Skeletal muscle tissue (tissue), 4 donors: ENCODE data around the gene SLC4A4. TPM values are rescaled to one million over a fixed set of nuclear protein-coding genes. Genes with fewer than 3 reads are reported as not detected.

ENCODE experiments used
- H3K27ac ChIP-seq: one replicate; pipeline ENCODE4 v1.7.0; 2013; ENCODE audit warnings: mild to moderate bottlenecking, low read depth, low read length, inconsistent platforms
- H3K27me3 ChIP-seq, 3 donors: one replicate each; pipeline ENCODE4 v1.7.0; 2013; ENCODE audit warnings: low read length in 3 of 3; ENCODE audit not compliant: control insufficient read depth in 3 of 3, insufficient read depth in 3 of 3
- H3K36me3 ChIP-seq, 3 donors: one replicate each; pipeline ENCODE4 v1.7.0; 2013; ENCODE audit warnings: low read length in 3 of 3; ENCODE audit not compliant: control insufficient read depth in 3 of 3, insufficient read depth in 3 of 3
- H3K4me1 ChIP-seq, 3 donors: one replicate each; pipeline ENCODE4 v1.7.0; 2013; ENCODE audit warnings: low read length in 3 of 3, mild to moderate bottlenecking in 3 of 3; ENCODE audit not compliant: control insufficient read depth in 3 of 3, insufficient read depth in 3 of 3
- H3K4me3 ChIP-seq, 3 donors: one replicate each; pipeline ENCODE4 v1.7.0; 2013; ENCODE audit warnings: low read length in 3 of 3
- H3K9ac ChIP-seq, 3 donors: one replicate each; pipeline ENCODE4 v1.7.0; 2013; ENCODE audit warnings: low read length in 3 of 3, mild to moderate bottlenecking in 3 of 3, moderate library complexity in 2 of 3, low read depth in 1 of 3
- H3K9me3 ChIP-seq, 3 donors: one replicate each; pipeline ENCODE4 v1.7.0; 2013; ENCODE audit warnings: low read length in 3 of 3; ENCODE audit not compliant: control insufficient read depth in 3 of 3
- total RNA-seq: library from RNA; depleted of rRNA; stranded (reverse); fragments of >200 nt; gene quantifications from one replicate; pipeline ENCODE4 v1.2.3, GENCODE V29; 2014
- donor health status: Osteomylitis.

SLC4A4 gene
- total RNA-seq, 1 donor from 2014 or later, result 13.0 TPM

- no peak overlapping the region for H3K4me3 ChIP-seq
- no peak overlapping the region for H3K27ac ChIP-seq
- no peaks in the 10 kb centered on the region for H3K27me3 ChIP-seq
- H3K9me3 ChIP-seq, result no peaks in the 10 kb centered on the region
- no peaks in the 10 kb centered on the region for H3K36me3 ChIP-seq
- no peak overlapping the region for H3K9ac ChIP-seq
- H3K4me1 ChIP-seq, result no peaks in the 10 kb centered on the region
Observed at GRCh38 chr4:71377561-71377960, 38.7 kb downstream of the SLC4A4 start.

GRCh38 chr4:71379126-71379525 is 40.3 kb downstream of the SLC4A4 start:
- Histone ChIP-seq H3K27me3 (no peaks in the 10 kb centered on the region), H3K4me1 (no peaks in the 10 kb centered on the region), H3K4me3 (no peak overlapping the region), H3K9me3 (no peaks in the 10 kb centered on the region), H3K27ac (no peak overlapping the region), H3K9ac (no peak overlapping the region), H3K36me3 (no peaks in the 10 kb centered on the region)

GRCh38 chr4:71380788-71381187 is 42.0 kb downstream of the SLC4A4 start:
- no peak overlapping the region for H3K27ac ChIP-seq
- no peaks in the 10 kb centered on the region for H3K9me3 ChIP-seq
- H3K9ac ChIP-seq, result no peak overlapping the region
- no peaks in the 10 kb centered on the region for H3K4me1 ChIP-seq
- no peak overlapping the region for H3K4me3 ChIP-seq
- no peaks in the 10 kb centered on the region for H3K36me3 ChIP-seq
- no peaks in the 10 kb centered on the region for H3K27me3 ChIP-seq

GRCh38 chr4:71382125-71382899 is 43.5 kb downstream of the SLC4A4 start:
- H3K27me3 ChIP-seq, result no peaks in the 10 kb centered on the region
- H3K9ac ChIP-seq, result no peak overlapping the region
- no peaks in the 10 kb centered on the region for H3K9me3 ChIP-seq
- H3K36me3 ChIP-seq, result no peaks in the 10 kb centered on the region
- no peak overlapping the region for H3K4me3 ChIP-seq
- no peak overlapping the region for H3K27ac ChIP-seq
- no peaks in the 10 kb centered on the region for H3K4me1 ChIP-seq

GRCh38 chr4:71382900-71383560 is 44.2 kb downstream of the SLC4A4 start:
- Histone ChIP-seq H3K36me3 (no peaks in the 10 kb centered on the region), H3K9me3 (no peaks in the 10 kb centered on the region), H3K4me1 (no peaks in the 10 kb centered on the region), H3K9ac (no peak overlapping the region), H3K27me3 (no peaks in the 10 kb centered on the region), H3K4me3 (no peak overlapping the region), H3K27ac (no peak overlapping the region)

- H3K9me3 ChIP-seq, result no peaks in the 10 kb centered on the region
- H3K36me3 ChIP-seq, result no peaks in the 10 kb centered on the region
- H3K4me1 ChIP-seq, result no peaks in the 10 kb centered on the region
- no peak overlapping the region for H3K9ac ChIP-seq
- H3K27ac ChIP-seq, result no peak overlapping the region
- H3K27me3 ChIP-seq, result no peaks in the 10 kb centered on the region
- H3K4me3 ChIP-seq, result no peak overlapping the region
Observed at GRCh38 chr4:71383984-71384383, 45.2 kb downstream of the SLC4A4 start.

- H3K36me3 ChIP-seq, result no peaks in the 10 kb centered on the region
- no peaks in the 10 kb centered on the region for H3K4me1 ChIP-seq
- H3K9me3 ChIP-seq, result no peaks in the 10 kb centered on the region
- no peak overlapping the region for H3K4me3 ChIP-seq
- no peaks in the 10 kb centered on the region for H3K27me3 ChIP-seq
- H3K27ac ChIP-seq, result no peak overlapping the region
- no peak overlapping the region for H3K9ac ChIP-seq
Observed at GRCh38 chr4:71389149-71389827, 50.5 kb downstream of the SLC4A4 start.

GRCh38 chr4:71392109-71392508 is 53.3 kb downstream of the SLC4A4 start:
- no peaks in the 10 kb centered on the region for H3K9me3 ChIP-seq
- no peaks in the 10 kb centered on the region for H3K36me3 ChIP-seq
- no peaks in the 10 kb centered on the region for H3K4me1 ChIP-seq
- no peaks in the 10 kb centered on the region for H3K27me3 ChIP-seq
- no peak overlapping the region for H3K9ac ChIP-seq
- H3K4me3 ChIP-seq, result no peak overlapping the region
- H3K27ac ChIP-seq, result no peak overlapping the region

- no peak overlapping the region for H3K9ac ChIP-seq
- no peak overlapping the region for H3K27ac ChIP-seq
- no peak overlapping the region for H3K4me3 ChIP-seq
- no peaks in the 10 kb centered on the region for H3K27me3 ChIP-seq
- H3K4me1 ChIP-seq, result no peaks in the 10 kb centered on the region
- no peaks in the 10 kb centered on the region for H3K36me3 ChIP-seq
- H3K9me3 ChIP-seq, result no peaks in the 10 kb centered on the region
Observed at GRCh38 chr4:71396382-71396781, 57.6 kb downstream of the SLC4A4 start.

- no peaks in the 10 kb centered on the region for H3K9me3 ChIP-seq
- no peaks in the 10 kb centered on the region for H3K4me1 ChIP-seq
- no peak overlapping the region for H3K27ac ChIP-seq
- no peaks in the 10 kb centered on the region for H3K36me3 ChIP-seq
- no peaks in the 10 kb centered on the region for H3K27me3 ChIP-seq
- no peak overlapping the region for H3K9ac ChIP-seq
- no peak overlapping the region for H3K4me3 ChIP-seq
Observed at GRCh38 chr4:71400810-71401209, 62.0 kb downstream of the SLC4A4 start.
